Muscle of leg (tissue), 11 donors: ENCODE results near the gene OSBP2. TPM values are rescaled to one million over a fixed set of nuclear protein-coding genes. Genes with fewer than 3 reads are reported as not detected.

ENCODE experiments used
- DNase-seq: peaks from one replicate; pipeline ENCODE4 v3.0.0; 2013
- H3K27ac ChIP-seq: one replicate; pipeline ENCODE4 v1.5.1; 2013; ENCODE audit warnings: mild to moderate bottlenecking, low read length, control low read depth
- H3K27me3 ChIP-seq: one replicate; pipeline ENCODE4 v1.6.1; 2013; ENCODE audit warnings: low read length; ENCODE audit not compliant: control insufficient read depth, insufficient read depth
- H3K36me3 ChIP-seq: one replicate; pipeline ENCODE4 v1.6.1; 2013; ENCODE audit warnings: low read length; ENCODE audit not compliant: control insufficient read depth, insufficient read depth
- H3K4me1 ChIP-seq: one replicate; pipeline ENCODE4 v1.6.1; 2013; ENCODE audit warnings: low read length; ENCODE audit not compliant: control insufficient read depth, insufficient read depth
- H3K4me3 ChIP-seq: one replicate; pipeline ENCODE4 v1.5.1; 2013; ENCODE audit warnings: low read length, control low read depth
- H3K9me3 ChIP-seq: replicated peaks from 2 replicates; pipeline ENCODE4 v1.6.1; 2013; ENCODE audit warnings: low read depth, low read length; ENCODE audit not compliant: control insufficient read depth
- WGBS: methylation state at CpG from one replicate; pipeline ENCODE4 v1.1.5; 2013; ENCODE audit warnings: missing lambda C conversion rate; ENCODE audit not compliant: insufficient coverage; 5-methylcytosine and 5-hydroxymethylcytosine counted together
- polyA plus RNA-seq, 8 donors: library from polyadenylated mRNA; unstranded; fragments of 120-200 nt; gene quantifications; one replicate each; pipeline versions ENCODE4 v1.2.1 to v1.2.3, GENCODE V29; 2013; ENCODE audit warnings: inconsistent platforms in 1 of 8, low replicate concordance in 1 of 8; ENCODE audit not compliant: insufficient read length in 8 of 8, insufficient read depth in 1 of 8
- total RNA-seq: library from RNA; stranded (reverse); fragments of 120-200 nt; gene quantifications from one replicate; pipeline ENCODE4 v1.2.4, GENCODE V29; 2013

OSBP2 gene
- total and polyA plus RNA-seq, 9 donors, result 2.7 to 7.5 (median 4.5) TPM

- H3K36me3 ChIP-seq, result no peaks in the 10 kb centered on the region
- H3K4me1 ChIP-seq, result peaks cover 6% of the 10 kb centered on the region
- no peak for DNase-seq
- peaks cover 56% of the 10 kb centered on the region for H3K27me3 ChIP-seq
- H3K27ac ChIP-seq, result no peak overlapping the region
- 27% methylated on average over 7 of the region's 8 CpGs for WGBS
- no peaks in the 10 kb centered on the region for H3K9me3 ChIP-seq
- H3K4me3 ChIP-seq, result no peak overlapping the region
Observed at GRCh38 chr22:30821863-30822215, 127.2 kb downstream of the OSBP2 start.

- WGBS, result 1% methylated on average over 76 of the region's 87 CpGs
- H3K27me3 ChIP-seq, result peaks cover 56% of the 10 kb centered on the region
- H3K27ac ChIP-seq, result no peak overlapping the region
- no peak for DNase-seq
- H3K9me3 ChIP-seq, result no peaks in the 10 kb centered on the region
- no peak overlapping the region for H3K4me3 ChIP-seq
- H3K4me1 ChIP-seq, result peaks cover 6% of the 10 kb centered on the region
- no peaks in the 10 kb centered on the region for H3K36me3 ChIP-seq
Observed at GRCh38 chr22:30822216-30823014, 127.7 kb downstream of the OSBP2 start.

GRCh38 chr22:30823015-30823370 is 128.3 kb downstream of the OSBP2 start:
- Histone ChIP-seq H3K4me1 (peaks cover 6% of the 10 kb centered on the region), H3K27me3 (peaks cover 56% of the 10 kb centered on the region), H3K4me3 (no peak overlapping the region), H3K27ac (no peak overlapping the region), H3K9me3 (no peaks in the 10 kb centered on the region), H3K36me3 (no peaks in the 10 kb centered on the region)
- WGBS, result 15% methylated on average over 6 of the region's 11 CpGs
- DNase-seq, result no peak

- Histone ChIP-seq H3K27ac (no peak overlapping the region), H3K4me3 (no peak overlapping the region), H3K9me3 (no peaks in the 10 kb centered on the region), H3K4me1 (peaks cover 6% of the 10 kb centered on the region), H3K27me3 (peaks cover 56% of the 10 kb centered on the region), H3K36me3 (no peaks in the 10 kb centered on the region)
- WGBS, result 85% methylated on average over 5 of the region's 8 CpGs
- no peak for DNase-seq
Observed at GRCh38 chr22:30824096-30824495, 129.4 kb downstream of the OSBP2 start.

- H3K27ac ChIP-seq, result no peak overlapping the region
- peaks cover 54% of the 10 kb centered on the region for H3K27me3 ChIP-seq
- H3K36me3 ChIP-seq, result no peaks in the 10 kb centered on the region
- peaks cover 6% of the 10 kb centered on the region for H3K4me1 ChIP-seq
- DNase-seq, result no peak
- 84% methylated on average over 8 of the region's 8 CpGs for WGBS
- no peak overlapping the region for H3K4me3 ChIP-seq
- no peaks in the 10 kb centered on the region for H3K9me3 ChIP-seq
Observed at GRCh38 chr22:30824711-30825110, 130.0 kb downstream of the OSBP2 start.

- Histone ChIP-seq H3K36me3 (no peaks in the 10 kb centered on the region), H3K9me3 (no peaks in the 10 kb centered on the region), H3K27me3 (peaks cover 44% of the 10 kb centered on the region), H3K4me1 (peaks cover 6% of the 10 kb centered on the region), H3K4me3 (no peak overlapping the region), H3K27ac (no peak overlapping the region)
- DNase-seq, result no peak
- 67% methylated on average over 11 of the region's 11 CpGs for WGBS
Observed at GRCh38 chr22:30825711-30826505, 131.2 kb downstream of the OSBP2 start.

GRCh38 chr22:30826670-30827355 is 132.1 kb downstream of the OSBP2 start:
- Histone ChIP-seq H3K4me3 (no peak overlapping the region), H3K9me3 (no peaks in the 10 kb centered on the region), H3K36me3 (no peaks in the 10 kb centered on the region), H3K4me1 (peaks cover 6% of the 10 kb centered on the region), H3K27ac (no peak overlapping the region), H3K27me3 (peaks cover 35% of the 10 kb centered on the region)
- 100% methylated on average over 2 of the region's 4 CpGs for WGBS
- no peak for DNase-seq

- 79% methylated on average over 6 of the region's 6 CpGs for WGBS
- Histone ChIP-seq H3K4me1 (peaks cover under 1% of the 10 kb centered on the region), H3K36me3 (no peaks in the 10 kb centered on the region), H3K4me3 (no peak overlapping the region), H3K27ac (no peak overlapping the region), H3K9me3 (no peaks in the 10 kb centered on the region), H3K27me3 (peaks cover 26% of the 10 kb centered on the region)
- DNase-seq, result no peak
Observed at GRCh38 chr22:30827646-30828045, 133.0 kb downstream of the OSBP2 start.

GRCh38 chr22:30828187-30829155 is 133.8 kb downstream of the OSBP2 start:
- DNase-seq, result no peak
- Histone ChIP-seq H3K9me3 (no peaks in the 10 kb centered on the region), H3K27me3 (peaks cover 19% of the 10 kb centered on the region), H3K4me1 (no peaks in the 10 kb centered on the region), H3K27ac (no peak overlapping the region), H3K36me3 (no peaks in the 10 kb centered on the region), H3K4me3 (no peak overlapping the region)
- WGBS, result 84% methylated on average over 13 of the region's 14 CpGs
